ENCODE measurements around the gene CD28. TPM values are rescaled to one million over a fixed set of nuclear protein-coding genes. Genes with fewer than 3 reads are reported as not detected.

The CD28 gene
- 1 to 10 TPM in 1 of 4 donors, under 1 TPM in 2, not detected in 1; 0.08 to 1.0 (median 0.15) TPM for total RNA-seq

DNA sequence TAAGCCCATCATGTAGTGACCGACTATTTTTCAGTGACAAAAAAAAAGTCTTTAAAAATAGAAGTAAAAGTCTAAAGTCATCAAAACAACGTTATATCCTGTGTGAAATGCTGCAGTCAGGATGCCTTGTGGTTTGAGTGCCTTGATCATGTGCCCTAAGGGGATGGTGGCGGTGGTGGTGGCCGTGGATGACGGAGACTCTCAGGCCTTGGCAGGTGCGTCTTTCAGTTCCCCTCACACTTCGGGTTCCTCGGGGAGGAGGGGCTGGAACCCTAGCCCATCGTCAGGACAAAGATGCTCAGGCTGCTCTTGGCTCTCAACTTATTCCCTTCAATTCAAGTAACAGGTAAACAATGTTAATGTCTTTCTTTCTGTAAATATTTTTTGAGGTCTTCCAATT, at the start of gene CD28:
CD28 (plus strand) TSS at position 237 of the 400 bp plus-strand sequence; CDS start at position 295, 58 bp downstream.
- no peak within 1 kb of the TSS for H3K27ac ChIP-seq
- no peaks in the 10 kb centered on the region for H3K36me3 ChIP-seq
- WGBS, result 76% methylated on average over 9 of the region's 9 CpGs
- H3K4me3 ChIP-seq, result peak within 1 kb of the TSS; percentile 11
- H3K27me3 ChIP-seq, result no peaks in the 10 kb centered on the region
- no peak for TF ChIP-seq POLR2AphosphoS5 (IDR thresholded peaks at IDR 0.05)
- TF ChIP-seq EP300 (IDR thresholded peaks at IDR 0.05), result no peak
- TF ChIP-seq, protein P1, sequence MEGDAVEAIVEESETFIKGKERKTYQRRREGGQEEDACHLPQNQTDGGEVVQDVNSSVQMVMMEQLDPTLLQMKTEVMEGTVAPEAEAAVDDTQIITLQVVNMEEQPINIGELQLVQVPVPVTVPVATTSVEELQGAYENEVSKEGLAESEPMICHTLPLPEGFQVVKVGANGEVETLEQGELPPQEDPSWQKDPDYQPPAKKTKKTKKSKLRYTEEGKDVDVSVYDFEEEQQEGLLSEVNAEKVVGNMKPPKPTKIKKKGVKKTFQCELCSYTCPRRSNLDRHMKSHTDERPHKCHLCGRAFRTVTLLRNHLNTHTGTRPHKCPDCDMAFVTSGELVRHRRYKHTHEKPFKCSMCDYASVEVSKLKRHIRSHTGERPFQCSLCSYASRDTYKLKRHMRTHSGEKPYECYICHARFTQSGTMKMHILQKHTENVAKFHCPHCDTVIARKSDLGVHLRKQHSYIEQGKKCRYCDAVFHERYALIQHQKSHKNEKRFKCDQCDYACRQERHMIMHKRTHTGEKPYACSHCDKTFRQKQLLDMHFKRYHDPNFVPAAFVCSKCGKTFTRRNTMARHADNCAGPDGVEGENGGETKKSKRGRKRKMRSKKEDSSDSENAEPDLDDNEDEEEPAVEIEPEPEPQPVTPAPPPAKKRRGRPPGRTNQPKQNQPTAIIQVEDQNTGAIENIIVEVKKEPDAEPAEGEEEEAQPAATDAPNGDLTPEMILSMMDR (IDR thresholded peaks at IDR 0.05), result no peak
- peak in 1 of 2 donors; percentile 19 for TF ChIP-seq POLR2A (IDR thresholded peaks at IDR 0.05)
- DNase-seq (ENCODE audit: low spot score in 2 of 2), result no peak
- H3K4me1 ChIP-seq, result peaks cover 2% of the 10 kb centered on the region
- H3K9me3 ChIP-seq, result peaks cover 4% of the 10 kb centered on the region

DNA sequence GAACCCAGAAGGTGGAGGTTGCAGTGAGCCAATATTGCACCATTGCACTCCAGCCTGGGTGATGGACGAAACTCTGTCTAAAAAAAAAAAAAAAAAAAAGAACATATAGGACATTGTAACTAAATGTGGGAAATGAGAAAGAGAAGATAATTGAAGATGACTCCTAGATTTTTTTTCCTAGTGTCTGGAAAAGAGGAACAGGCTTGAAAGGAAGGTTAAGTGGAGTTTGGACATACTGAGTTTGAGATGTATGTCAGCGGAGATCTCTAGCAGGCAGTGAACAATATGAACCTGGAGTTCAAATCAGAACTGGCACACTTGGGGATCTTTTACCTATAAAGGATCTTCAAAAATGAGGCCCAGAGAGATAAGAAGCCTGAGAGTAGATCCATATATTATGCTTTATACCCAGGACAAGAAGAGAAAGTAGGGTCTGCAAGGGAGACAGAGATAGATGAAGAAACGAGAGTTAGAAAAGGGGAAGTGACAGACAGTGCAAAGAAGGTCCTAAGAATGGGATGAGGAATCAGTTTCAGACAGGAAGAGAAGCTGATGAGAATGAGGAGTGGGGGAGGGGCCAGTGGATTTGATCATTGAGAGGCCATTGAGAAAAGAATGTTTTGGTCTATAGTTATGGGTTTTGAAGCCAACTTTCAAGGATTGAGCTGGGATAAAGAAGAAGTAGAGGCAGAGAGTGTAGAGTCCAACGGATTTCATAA, 46.9 kb upstream of the CD28 start:
- Histone ChIP-seq H3K4me3 (no peak overlapping the region), H3K4me1 (peaks cover 28% of the 10 kb centered on the region), H3K27ac (no peak overlapping the region), H3K36me3 (no peaks in the 10 kb centered on the region), H3K9me3 (no peaks in the 10 kb centered on the region), H3K27me3 (no peaks in the 10 kb centered on the region)
- no peak for DNase-seq (ENCODE audit: low spot score in 2 of 2)
- TF ChIP-seq EP300 (IDR thresholded peaks at IDR 0.05) (no peak), POLR2A (IDR thresholded peaks at IDR 0.05) (no peak), POLR2AphosphoS5 (IDR thresholded peaks at IDR 0.05) (no peak)
- TF ChIP-seq, protein P1 (IDR thresholded peaks at IDR 0.05), result no peak
- 85% methylated on average over 4 of the region's 4 CpGs for WGBS

DNA sequence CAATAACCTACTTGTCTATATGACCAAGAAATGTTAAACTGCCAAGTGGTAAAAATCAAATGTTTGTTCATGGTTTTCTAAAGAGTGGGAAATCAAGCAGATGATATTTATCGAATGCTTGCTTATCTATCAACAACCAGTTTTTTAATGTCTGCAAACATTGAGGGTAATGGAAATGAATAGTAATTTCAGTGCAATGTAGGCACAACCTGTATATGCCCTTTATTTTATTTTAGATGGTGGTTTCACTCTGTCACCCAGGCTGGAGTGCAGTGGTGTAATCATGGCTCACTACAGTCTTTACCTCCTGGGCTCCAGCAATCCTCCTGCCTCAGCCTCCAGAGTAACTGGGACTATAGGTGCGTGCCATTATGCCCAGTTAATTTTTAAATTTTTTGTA, 46.0 kb upstream of the CD28 start:
- no peaks in the 10 kb centered on the region for H3K27me3 ChIP-seq
- TF ChIP-seq POLR2AphosphoS5 (IDR thresholded peaks at IDR 0.05) (no peak), EP300 (IDR thresholded peaks at IDR 0.05) (no peak), POLR2A (IDR thresholded peaks at IDR 0.05) (no peak)
- TF ChIP-seq, protein P1 (IDR thresholded peaks at IDR 0.05), result no peak
- peaks cover 28% of the 10 kb centered on the region for H3K4me1 ChIP-seq
- no peak overlapping the region for H3K4me3 ChIP-seq
- H3K27ac ChIP-seq, result no peak overlapping the region
- H3K36me3 ChIP-seq, result no peaks in the 10 kb centered on the region
- no peaks in the 10 kb centered on the region for H3K9me3 ChIP-seq
- DNase-seq (ENCODE audit: low spot score in 2 of 2), result no peak
- 94% methylated on average over 2 of the region's 2 CpGs for WGBS

DNA sequence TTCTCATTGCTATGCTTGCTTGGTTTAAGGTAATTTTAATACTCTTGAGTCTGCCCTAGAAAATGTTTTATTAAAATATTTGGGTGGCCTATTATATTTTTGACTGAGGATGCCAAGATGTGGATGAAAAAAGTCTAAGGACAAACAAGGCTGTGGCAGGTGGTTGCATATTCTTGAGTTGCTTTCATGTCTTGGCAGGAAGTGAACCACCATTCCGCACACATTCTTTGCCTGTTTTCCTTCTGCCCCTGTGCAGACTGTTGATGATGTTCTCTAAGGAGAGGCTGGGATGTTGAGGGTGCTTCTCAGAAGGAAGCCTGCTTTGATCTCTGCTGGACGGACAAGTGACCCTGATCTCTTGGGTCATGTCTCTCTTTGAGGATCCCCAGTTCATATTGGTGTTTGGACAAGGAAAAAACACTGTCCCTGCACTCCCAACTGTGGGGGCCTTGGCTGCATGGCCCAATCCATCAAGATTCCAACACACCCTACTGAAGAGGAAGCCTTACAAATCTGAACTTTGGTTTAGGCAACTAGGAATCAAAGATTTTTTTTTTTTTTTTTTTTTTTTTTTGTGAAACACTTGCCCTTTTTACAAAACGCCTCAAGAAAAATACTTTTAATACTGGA, 45.0 kb upstream of the CD28 start:
- WGBS, result 76% methylated on average over 3 of the region's 3 CpGs
- no peaks in the 10 kb centered on the region for H3K36me3 ChIP-seq
- no peak for TF ChIP-seq EP300 (IDR thresholded peaks at IDR 0.05)
- TF ChIP-seq POLR2A (IDR thresholded peaks at IDR 0.05), result no peak
- TF ChIP-seq, protein P1 (IDR thresholded peaks at IDR 0.05), result no peak
- no peak for TF ChIP-seq POLR2AphosphoS5 (IDR thresholded peaks at IDR 0.05)

DNA sequence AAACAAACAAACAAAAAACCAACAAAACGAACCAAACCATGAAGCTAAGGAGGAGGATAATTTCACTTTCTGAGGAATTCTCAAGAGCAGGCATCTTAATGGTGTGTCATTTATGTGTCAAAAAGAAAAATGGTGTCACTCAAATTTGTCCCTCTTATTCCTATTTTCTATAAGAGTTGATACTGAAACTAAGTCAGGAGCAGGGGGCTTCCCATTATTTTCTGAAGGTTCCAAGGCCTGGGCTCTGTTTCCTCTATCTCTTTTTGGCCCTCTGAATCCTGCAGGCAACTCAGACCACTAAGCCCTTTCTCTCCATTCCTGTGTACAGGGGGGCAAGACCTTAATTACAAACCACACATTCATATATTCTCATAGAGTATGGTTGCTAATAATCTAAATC, 44.0 kb upstream of the CD28 start:
- Histone ChIP-seq H3K4me3 (no peak overlapping the region), H3K27ac (no peak overlapping the region), H3K36me3 (no peaks in the 10 kb centered on the region), H3K9me3 (no peaks in the 10 kb centered on the region), H3K27me3 (no peaks in the 10 kb centered on the region), H3K4me1 (peaks cover 11% of the 10 kb centered on the region)
- DNase-seq (ENCODE audit: low spot score in 2 of 2), result no peak
- TF ChIP-seq POLR2A (IDR thresholded peaks at IDR 0.05), result no peak
- TF ChIP-seq POLR2AphosphoS5 (IDR thresholded peaks at IDR 0.05), result no peak
- TF ChIP-seq, protein P1 (IDR thresholded peaks at IDR 0.05), result no peak
- no peak for TF ChIP-seq EP300 (IDR thresholded peaks at IDR 0.05)
- 0% methylated on average over 1 of the region's 1 CpG for WGBS

More for the DNA sequence above, 45.0 kb upstream of the CD28 start:
- Histone ChIP-seq H3K27ac (no peak overlapping the region), H3K4me1 (peaks cover 22% of the 10 kb centered on the region), H3K4me3 (no peak overlapping the region), H3K9me3 (no peaks in the 10 kb centered on the region), H3K27me3 (no peaks in the 10 kb centered on the region)
- no peak for DNase-seq (ENCODE audit: low spot score in 2 of 2)

Data from suprapubic skin (tissue), 4 donors.